OCI-LY3 (cell line): ENCODE results near the gene SELENOM.

Experiments used
- EZH2phosphoT487 ChIP-seq: fragments of 200-600 bp; shearing (Covaris generic); IDR thresholded peaks from 2 replicates; pipeline ENCODE4 v1.6.1; 2018; ENCODE audit warnings: antibody characterized with exemption, mixed run types, low read depth
- TF ChIP-seq, protein P1 (sequence below): fragments of 200-600, 300-600 bp; sonication (generic); IDR thresholded peaks from 2 replicates; pipeline ENCODE4 v1.5.1; 2014; ENCODE audit warnings: antibody characterized with exemption, low read length, low read depth

- TF ChIP-seq, protein P1, sequence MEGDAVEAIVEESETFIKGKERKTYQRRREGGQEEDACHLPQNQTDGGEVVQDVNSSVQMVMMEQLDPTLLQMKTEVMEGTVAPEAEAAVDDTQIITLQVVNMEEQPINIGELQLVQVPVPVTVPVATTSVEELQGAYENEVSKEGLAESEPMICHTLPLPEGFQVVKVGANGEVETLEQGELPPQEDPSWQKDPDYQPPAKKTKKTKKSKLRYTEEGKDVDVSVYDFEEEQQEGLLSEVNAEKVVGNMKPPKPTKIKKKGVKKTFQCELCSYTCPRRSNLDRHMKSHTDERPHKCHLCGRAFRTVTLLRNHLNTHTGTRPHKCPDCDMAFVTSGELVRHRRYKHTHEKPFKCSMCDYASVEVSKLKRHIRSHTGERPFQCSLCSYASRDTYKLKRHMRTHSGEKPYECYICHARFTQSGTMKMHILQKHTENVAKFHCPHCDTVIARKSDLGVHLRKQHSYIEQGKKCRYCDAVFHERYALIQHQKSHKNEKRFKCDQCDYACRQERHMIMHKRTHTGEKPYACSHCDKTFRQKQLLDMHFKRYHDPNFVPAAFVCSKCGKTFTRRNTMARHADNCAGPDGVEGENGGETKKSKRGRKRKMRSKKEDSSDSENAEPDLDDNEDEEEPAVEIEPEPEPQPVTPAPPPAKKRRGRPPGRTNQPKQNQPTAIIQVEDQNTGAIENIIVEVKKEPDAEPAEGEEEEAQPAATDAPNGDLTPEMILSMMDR = no peak
- TF ChIP-seq EZH2phosphoT487 = no peak
Measured at GRCh38 chr22:31107894-31108218, 488 bp upstream of the SELENOM start.
